HG03045 (cell line): ENCODE data around the gene ZBTB47.

Experiments used
- ATAC-seq: cut with Tn5 transposase; IDR thresholded peaks from one replicate; pipeline ENCODE4 v1.9.1; 2021; ENCODE audit warnings: mild to moderate bottlenecking, moderate library complexity; ENCODE audit not compliant: unreplicated experiment

The ZBTB47 gene

DNA sequence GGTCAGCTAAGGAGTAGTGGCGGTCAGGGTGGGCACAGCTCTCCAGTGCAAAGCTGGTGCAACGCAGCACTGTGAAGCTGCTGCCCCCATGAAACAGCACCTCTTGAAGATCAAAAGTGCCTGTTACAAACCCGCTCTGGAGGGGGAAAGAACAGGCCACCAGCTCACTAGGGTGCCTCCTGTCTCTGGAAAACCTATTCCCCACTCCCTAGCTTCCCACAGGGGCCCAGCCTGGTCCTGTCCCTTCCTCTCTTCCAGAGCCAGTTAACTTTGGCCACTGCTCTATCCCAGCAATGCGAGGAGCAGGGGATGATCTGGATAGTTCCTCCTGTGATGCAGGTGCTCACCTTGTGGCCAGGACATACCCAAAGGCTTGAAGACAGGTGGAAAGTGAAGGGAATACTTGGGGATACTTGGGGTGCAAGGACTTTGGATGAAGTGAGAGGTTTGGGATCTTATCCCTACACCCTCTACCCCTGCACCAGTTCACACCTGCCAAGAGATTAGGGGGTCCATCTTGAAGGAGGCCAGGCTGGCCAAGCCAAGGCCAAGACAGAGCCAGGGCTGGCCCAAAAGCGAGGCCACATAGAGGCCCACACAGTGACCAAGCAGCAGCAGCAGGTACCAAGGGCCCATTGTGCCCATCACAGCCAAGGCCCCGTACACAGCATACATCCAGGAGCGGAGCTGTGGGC, 44.9 kb downstream of the ZBTB47 start:
- no peak for ATAC-seq

DNA sequence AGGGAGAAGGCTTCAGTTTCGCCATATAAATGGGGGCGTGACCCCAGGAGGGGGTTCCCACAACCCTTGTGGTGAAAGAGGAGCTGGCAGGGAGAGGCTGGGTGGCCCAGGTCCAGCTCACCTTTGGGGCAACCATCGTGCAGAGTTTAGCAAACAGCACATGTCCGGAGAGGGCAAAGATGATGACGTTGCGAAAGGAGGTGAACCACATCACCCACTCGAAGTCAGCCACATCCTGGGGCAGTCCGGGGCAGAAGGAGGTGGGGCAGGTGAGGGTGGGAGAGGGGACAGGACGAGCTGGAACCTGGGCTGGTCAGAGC, 45.4 kb downstream of the ZBTB47 start:
- ATAC-seq = no peak

DNA sequence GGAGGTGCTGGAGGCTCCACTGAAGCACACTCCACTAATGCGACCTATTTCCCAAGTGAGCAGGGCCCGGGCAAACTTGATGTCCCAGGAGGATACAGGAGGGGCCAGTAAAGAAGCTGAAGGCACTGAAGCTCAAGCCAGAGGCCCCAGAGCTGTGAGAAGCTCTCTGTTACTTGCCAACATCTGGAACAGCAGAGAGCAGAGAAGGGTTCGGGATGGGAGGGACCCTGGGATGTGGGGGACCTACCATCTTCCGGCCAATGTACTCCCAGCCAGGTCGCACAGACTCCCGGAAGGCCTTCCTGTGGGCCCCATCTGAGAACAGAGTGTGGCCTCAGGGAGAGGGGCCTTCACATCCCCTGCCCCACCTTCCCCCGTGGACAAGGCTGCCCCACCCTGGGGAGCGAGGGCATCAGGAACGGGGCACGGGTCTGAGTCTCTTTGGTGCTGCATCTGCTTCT, 46.0 kb downstream of the ZBTB47 start:
- no peak for ATAC-seq

DNA sequence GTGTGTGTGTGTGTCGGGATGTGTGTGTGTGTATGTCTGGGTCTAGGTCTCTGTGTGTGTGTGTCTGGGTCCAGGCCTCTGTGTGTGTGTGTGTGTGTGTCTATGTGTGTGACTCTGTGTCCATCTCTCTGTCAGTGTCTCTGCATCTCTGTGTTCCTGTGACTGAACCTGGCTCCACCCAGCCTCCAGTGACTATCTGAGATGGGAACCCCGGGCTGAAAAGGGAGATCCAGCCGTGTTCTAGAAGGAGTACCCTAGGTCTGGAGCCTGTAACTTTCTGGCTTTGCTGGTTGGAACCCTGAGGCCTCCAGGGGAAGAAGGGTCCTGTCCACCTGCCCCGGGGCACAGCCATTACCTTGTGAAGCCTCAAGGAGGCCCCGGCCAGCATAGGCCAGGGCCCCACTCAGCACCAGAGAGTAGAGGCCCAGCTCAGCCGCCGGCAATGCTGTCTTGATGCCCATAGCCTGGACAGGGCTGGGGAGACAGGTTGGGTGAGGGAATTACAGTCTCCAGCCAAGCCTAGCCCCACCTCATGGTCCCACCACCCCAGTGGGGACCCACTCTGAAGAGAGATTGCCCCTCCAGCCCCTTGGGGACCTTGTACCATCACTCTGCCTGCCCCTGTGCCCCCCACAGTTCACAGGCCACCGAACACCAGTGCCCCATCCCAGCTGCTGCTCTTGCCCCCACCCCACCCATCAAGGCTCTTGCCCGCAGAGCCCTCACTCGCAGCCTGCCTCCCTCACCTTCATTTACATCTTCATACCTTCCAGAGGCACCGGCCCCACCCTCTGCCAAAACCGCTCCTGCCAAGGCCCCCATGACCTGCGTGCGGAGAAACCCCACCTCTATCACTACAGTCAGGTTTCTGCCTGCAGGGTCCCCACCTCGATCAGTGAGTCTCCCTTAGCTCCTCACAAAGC, 47.1 kb downstream of the ZBTB47 start:
- ATAC-seq = no peak

DNA sequence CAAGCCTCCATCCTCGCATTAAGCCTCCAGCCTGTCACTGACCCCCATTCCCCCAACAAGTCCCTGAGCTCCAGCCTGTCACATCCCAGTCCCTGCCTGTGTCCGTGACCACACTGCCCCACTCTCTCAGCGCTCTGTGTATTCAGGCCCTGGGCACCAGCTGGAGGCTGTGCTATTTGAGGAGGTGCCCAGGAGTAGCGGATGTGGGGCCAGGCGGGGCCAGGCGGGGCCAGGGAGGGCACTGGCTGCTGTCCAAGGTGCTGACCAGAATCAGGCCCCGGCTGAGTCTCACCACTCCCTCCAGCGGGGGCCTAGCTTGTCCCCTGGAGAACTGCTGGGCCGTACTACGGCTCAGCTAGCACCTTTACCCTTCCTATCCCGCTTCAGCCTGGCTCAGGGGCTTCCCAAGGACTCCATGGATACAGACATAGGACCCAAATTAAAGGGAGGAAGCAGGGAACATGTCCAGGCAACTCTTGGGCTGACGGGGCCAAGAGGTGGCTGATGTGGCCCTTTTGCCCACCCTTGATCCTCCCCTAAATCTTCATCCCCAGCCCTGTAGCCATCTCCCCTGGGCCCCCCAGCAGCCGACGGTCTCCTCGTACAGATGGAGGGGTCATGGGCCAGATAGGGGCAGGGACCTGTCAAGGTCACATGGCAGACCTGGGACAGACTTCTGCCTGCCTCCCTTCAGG, 48.0 kb downstream of the ZBTB47 start:
- ATAC-seq = no peak

DNA sequence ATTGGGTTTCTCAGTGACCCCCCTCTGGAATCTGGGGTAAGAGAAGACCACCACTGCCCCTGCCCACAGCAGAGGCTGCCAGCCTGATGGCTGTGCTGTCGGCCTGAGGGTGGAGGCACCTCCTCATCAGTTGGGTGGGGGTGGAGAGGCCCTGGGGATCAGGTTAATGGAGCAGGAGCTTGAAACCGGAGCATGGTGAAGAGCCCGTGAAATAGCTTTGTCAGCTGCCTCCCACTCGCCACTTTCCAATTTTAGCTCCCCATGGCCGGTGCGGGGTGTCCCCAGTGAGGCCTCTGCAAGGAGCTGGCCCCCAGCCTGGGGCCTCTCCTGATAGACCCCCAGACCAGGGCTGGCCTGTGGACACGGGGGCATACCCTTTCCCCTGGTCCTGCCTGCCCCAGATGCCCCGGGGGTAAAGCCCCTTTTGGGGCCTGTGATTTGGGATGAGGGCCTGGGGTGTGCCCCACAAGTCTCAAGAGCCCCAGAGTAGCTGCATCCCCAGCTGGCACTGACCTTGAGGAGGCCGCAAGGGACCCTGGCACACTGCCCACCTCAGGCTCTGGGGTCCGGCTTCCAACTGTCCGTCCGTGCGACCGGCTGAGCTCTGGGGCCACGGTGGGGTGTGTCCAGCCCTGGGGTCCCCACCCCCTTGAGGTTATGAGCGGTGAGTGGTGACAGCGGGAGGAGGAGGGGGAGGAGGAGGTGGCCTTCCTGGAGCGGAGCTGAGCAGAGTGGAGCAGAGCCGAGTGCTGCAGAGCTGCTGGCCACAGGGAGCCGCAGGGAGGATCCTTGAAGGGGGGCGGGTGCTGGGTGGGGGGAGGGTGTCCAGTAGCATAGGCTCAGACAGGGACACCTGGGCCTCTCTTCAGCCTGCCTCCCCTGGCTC, 48.8 kb downstream of the ZBTB47 start, which contains the start of gene HHATL:
Gene HHATL (minus strand): TSS at position 733 of the 886 bp plus-strand sequence. CDS start 1,972 bp downstream, outside the sequence.
- ATAC-seq = no peak

DNA sequence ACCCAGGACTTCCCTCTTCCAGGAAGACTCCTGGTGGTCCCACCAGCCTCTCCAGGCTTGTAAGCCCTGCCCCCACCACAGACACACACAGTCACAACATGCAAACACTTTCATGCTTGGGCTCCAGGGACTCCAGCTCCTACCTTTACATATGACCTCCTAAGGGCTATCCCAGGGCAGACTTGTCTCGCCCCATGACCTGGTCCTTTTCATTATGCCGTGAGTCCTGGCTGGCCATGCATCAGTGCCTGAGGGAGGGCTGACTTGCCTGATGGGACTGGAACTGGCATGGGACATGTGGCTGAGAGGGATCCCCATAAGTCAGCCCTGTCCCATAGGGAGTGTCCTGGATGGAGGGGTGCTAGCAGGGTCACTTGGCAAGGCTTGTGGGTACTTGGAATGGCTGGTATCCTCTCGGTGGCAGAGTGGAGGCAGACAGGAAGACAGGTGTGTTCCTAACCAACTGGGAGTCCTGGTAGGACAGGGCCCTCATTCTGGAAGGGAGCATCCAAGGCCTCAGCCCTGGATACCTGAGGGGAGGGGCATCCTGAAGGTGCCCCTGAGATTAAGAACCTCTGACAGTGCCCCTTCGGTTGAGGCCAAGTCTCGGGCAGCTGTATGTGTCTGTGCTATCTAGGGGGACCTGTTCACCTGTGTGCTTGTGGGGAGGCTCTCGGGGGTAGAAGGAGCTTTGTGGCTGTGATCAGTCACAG, 49.6 kb downstream of the ZBTB47 start:
- no peak for ATAC-seq

DNA sequence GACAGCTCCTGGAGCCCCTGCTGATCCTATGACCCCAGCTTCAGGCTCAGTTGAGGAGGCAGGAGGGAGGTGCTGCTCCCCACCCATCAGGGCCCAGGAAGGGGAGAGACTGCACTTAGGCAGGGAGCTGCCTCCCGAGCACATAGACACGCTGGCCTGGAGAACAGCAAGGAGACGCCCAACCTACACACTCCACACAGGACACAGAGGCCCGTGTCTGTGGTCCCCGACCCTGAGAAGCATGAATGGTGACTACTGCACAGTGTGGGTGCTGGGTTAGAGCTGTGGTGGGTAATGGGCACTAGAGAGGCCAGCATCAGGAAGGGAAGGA, 50.2 kb downstream of the ZBTB47 start:
- ATAC-seq = no peak

DNA sequence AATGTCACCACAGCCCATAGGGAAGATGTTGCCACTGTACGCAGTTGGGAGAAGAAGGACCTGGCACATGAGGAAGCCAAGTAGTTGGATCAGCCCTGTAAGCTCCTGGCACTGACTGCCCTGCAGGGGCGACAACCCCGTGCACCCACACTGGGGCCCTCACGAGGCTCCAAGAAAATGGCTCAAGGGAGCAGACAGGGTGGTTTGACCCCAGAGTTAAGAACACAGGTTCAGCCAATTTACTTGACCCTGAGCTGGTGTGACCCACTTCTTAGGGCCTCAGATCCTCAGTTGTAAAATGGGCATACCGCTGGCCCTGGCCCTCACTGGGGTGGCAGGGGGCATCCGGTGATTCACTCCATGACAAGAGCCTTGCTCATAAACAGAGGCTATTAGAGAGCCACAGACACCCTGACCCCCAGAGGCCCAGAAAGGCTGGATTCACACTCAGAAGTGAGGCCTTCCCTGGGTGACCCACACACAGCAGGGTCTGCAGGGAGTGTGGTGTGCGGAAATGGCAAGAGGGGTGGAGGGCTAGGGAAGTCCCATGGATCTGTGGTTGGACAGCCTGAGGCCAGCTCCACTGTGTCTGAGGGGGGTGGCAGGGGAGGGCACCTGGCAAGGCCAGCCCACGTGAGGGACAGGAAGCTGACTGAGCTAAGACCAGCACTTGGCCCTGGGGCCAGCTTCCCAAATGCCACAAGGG, 50.8 kb downstream of the ZBTB47 start:
- no peak for ATAC-seq

DNA sequence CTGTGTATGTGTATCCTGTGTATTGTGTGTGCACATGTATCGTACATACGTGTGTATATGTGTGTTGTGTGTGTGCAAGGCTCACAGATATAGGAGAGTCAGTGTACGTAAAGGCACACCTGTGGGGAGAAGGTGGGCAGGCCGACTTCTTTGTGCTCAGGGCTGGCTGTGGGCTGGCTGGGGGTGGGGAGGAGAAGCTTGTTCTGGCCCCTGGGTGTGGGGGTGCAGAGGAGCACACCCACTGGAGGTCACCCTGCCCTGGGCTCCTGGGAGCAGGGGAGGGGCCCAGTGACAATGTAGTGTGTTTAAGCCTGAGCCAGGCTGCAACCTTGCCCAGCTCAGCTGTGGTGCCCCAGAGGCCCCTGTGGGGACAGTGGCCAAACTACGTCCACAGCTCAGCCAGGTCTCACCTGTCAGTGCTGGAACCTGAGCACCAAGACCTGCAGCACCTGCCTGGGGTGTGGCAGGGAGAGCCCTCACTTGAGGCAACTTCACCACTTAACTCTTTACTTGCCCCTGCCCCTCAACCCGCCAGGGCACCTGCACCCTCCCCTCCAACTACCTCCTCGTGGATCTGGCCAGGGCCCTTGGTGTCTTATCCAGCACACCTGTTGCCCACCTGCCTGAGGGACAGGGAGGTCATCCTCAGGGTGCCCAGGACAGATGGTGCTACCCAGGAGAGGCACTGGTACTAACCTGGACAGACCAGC, 51.7 kb downstream of the ZBTB47 start:
- ATAC-seq = no peak

DNA sequence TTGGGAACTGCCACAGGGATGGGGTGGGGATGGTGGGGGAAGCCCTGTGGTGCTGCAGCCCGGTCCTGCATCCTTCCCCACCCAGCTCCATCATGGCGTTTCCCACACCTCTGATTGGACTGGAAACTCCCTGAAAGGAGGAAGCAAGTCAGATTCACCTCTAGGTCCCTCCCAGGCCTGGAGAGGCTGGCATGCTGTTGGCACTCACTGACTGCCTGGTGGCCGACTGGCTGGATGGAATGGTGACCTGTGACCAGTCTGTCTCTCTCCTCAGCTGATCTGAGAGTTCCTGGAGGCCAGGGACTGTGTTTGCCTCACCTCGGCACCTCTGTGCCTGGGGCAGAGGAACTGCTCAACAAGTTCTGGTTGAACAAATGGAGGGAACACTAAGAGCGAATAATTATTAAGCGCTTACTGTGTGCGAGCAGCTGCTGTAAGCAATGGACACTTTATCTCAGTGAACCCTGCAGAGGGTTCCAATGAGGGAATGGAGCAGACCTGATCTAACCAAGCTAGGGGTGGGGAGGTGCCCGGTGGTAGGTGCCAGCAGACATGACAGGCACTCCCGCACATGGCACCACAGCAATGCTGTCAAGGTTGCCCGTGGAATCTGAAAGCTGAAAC, 52.6 kb downstream of the ZBTB47 start:
- no peak for ATAC-seq

DNA sequence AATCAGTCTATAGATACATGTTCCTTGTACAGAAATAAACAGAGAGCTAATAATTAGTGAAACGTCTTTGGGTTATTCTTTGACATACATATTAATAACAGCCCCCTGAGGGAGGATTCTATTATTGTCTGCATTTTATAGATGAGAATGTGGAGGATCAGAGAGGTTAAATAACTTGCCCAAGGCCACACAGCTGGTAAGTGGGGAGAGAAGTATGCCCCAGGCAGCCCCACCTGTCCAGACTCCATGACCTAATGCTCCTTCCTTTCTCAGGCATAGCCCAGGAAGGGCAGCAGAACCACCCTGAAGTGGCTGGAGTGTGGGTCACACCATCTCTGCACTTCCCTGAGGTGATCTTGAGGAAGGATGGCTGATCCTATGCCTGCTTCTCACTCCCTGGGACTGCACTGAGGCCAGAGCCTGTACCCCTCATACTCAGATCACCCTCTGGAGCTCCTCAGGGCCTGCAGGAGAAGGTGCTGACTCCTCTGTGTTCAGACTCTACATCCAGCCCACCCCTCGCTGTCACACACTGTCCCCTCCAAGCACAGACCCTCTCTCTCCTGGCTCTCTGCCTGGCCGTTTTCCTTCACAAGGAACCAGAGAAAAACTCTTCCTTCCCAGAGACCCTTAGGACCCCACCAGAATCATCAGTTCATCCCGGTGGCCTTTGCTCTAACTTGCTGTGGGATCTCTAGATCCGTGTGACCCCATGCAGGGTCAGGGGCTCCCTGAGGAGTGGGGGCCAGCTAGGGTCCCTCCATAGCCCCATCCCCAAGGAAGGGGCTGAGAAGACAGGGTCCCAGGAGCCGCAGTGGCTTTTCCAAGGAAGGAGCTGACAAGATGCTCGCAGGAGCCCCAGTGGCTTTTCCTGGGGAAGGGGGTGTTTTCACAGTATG, 53.5 kb downstream of the ZBTB47 start:
- no peak for ATAC-seq

DNA sequence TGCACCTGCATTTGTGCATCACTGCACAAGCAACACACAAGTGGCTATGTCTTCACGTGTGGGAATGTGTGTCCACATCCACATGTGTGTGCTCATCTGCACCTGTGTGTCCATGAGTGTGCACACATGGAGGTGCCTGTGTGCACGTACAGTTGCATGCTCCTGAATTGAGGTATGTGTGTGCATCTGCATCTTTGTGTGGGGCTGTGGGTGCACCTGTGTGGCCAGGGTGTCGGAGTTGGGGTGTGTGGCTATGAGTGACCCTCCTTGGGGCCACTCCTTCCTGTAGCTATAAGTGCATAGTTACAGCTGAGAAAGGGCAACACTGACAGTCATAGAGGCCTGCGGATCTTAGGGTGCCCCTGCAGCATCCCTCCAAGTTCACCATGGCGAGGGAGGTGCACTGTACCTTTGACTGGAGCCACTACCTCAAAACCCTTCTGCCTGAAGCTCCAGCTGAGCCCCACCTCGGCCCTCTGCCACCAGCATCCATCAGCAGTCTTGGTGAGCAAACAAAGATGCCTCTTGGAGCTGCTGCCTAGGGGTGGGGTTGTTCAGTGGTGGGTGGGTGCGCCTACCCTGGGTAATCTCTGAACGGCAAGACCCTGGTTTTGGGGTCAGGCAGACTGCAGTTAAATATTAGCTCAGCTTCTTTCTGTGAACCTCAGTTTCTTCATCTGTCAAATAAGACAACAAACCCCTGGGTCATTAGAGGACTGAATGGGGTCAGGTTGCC, 54.3 kb downstream of the ZBTB47 start:
- no peak for ATAC-seq

DNA sequence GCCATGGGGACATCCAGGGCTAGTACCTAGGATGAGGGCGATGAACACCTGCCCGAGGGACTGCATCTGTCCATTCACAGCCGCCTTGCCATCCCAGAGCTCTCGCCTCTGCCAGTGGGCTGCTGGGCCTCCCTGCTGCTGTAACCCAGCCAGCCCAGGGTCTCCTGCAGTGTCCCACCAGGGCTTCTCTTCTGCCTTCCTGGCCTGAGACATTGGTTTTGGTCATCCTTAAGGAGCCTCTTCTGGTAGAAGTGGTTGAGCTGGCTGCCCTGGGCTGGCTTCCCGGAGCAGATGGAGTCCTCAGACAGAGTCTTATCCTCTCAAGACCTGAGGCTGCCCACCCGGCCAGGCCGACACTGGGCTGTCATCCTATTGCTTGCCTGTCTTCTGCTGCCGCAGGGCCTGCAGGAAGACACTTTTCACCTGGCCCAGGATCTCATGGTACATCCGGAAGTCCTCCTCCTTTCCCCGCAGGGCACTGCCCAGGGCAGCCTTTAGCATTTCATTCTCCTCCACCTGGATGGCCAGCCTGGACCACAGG, 55.2 kb downstream of the ZBTB47 start:
- ATAC-seq = no peak

DNA sequence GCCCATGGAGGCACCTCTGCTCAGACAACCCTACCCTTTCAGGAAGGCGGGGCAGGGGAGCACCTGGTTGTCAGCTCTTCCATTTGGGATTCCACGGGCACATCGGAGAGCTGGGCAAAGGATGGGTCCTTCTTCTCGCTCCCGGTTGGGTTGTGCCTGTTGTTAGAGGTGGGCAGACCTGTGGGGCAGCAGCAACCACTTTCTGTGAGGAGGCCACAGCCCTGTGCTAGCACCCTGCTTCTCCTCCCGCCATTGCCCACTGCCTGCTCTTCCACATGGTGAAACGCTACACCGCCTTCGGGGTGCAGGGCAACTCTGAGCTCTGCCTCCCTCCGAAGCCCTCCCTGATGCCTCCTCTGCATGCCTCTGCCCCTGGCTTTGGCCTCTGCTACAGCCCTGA, 56.1 kb downstream of the ZBTB47 start:
- no peak for ATAC-seq

DNA sequence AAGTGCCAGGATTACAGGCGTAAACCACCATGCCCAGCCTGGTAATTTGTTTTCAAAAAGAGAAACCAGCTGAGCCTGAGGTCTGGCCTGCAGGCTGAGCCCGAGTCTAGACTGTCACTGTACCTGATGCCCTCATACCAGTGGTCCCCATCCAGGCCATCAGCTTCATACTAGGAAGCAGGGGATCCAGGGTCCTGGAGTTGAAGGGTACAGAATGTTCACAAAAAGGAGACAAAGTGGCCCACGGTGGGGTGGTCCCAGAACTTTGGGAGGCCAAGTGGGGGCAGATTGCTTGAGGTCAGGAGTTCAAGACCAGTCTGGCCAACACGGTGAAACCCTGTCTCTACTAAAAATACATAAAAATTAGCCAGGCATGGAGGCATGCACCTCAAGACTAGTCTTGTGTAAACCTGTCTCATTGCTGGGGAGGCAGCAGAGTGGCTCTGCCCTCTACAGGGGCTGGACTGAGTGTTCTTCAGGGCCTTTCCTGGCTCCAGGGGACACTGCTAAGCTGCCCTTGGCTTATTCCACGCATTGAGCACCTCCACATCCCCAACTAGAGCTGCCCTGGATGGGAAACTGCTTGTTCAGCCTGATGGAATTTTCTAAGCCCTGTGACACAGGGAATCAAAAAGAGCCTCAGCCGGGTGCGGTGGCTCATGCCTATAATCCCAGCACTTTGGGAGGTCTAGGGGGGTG, 57.0 kb downstream of the ZBTB47 start:
- ATAC-seq = no peak
